ENCODE measurements around the gene RPAP3. TPM values are rescaled to one million over a fixed set of nuclear protein-coding genes. Genes with fewer than 3 reads are reported as not detected.

The RPAP3 gene
- total RNA-seq, 1 donor from 2014 or later = 39.6 TPM

DNA sequence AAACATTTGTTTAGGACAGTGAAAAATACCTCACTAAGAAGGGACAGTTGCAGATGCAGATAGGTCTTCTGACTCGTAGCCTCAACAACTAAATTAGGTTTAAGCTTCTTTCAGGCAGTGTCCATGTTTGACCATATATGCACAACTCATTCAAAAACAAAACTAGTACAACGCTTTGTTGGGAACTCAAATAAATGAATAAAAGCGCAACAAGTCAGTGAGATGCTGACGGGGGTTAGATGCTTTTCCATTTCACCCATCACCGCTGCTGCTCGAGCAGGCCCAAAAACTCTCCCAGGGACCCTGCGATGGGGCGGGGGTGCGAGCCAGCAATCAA, 633 bp downstream of the RPAP3 start:
- TF ChIP-seq, protein P1, sequence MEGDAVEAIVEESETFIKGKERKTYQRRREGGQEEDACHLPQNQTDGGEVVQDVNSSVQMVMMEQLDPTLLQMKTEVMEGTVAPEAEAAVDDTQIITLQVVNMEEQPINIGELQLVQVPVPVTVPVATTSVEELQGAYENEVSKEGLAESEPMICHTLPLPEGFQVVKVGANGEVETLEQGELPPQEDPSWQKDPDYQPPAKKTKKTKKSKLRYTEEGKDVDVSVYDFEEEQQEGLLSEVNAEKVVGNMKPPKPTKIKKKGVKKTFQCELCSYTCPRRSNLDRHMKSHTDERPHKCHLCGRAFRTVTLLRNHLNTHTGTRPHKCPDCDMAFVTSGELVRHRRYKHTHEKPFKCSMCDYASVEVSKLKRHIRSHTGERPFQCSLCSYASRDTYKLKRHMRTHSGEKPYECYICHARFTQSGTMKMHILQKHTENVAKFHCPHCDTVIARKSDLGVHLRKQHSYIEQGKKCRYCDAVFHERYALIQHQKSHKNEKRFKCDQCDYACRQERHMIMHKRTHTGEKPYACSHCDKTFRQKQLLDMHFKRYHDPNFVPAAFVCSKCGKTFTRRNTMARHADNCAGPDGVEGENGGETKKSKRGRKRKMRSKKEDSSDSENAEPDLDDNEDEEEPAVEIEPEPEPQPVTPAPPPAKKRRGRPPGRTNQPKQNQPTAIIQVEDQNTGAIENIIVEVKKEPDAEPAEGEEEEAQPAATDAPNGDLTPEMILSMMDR (IDR thresholded peaks at IDR 0.05; ENCODE audit: unreplicated experiment) = no peak
- peak overlapping the region; percentile 93 for H3K4me3 Mint-ChIP-seq
- H3K36me3 Mint-ChIP-seq = peaks cover 5% of the 10 kb centered on the region
- no peaks in the 10 kb centered on the region for H3K9me3 Mint-ChIP-seq
- H3K4me1 Mint-ChIP-seq = peaks cover 35% of the 10 kb centered on the region
- DNase-seq (ENCODE audit: low spot score in 2 of 2, unreplicated experiment in 2 of 2) = no peak
- peak overlapping the region; percentile 68 for H3K27ac Mint-ChIP-seq
- no peaks in the 10 kb centered on the region for H3K27me3 Mint-ChIP-seq (ENCODE audit: low read depth)

DNA sequence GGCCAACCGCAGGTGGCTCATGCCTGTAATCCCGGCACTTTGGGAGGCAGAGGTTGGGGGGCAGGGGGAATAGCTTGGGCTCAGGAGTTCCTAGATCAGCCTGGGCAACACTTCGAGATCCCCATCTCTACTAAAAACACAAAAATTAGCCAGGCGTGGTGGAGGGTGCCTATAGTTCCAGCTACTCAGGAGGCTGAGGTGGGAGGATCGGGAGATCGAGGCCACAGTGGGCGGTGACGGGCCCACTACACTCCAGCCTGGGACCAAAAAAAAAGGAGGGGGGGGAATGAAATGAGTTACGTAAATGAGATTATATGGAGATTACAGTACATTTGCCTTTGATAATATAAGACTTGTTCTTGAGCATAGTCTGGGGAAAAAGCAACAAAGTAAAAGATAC, 1.1 kb downstream of the RPAP3 start:
- H3K9me3 Mint-ChIP-seq = no peaks in the 10 kb centered on the region
- peaks cover 35% of the 10 kb centered on the region for H3K4me1 Mint-ChIP-seq
- TF ChIP-seq, protein P1 (IDR thresholded peaks at IDR 0.05; ENCODE audit: unreplicated experiment) = no peak
- peaks cover 5% of the 10 kb centered on the region for H3K36me3 Mint-ChIP-seq
- DNase-seq (ENCODE audit: low spot score in 2 of 2, unreplicated experiment in 2 of 2) = no peak
- peak overlapping the region; percentile 68 for H3K27ac Mint-ChIP-seq
- no peaks in the 10 kb centered on the region for H3K27me3 Mint-ChIP-seq (ENCODE audit: low read depth)
- H3K4me3 Mint-ChIP-seq = peak overlapping the region; percentile 93

DNA sequence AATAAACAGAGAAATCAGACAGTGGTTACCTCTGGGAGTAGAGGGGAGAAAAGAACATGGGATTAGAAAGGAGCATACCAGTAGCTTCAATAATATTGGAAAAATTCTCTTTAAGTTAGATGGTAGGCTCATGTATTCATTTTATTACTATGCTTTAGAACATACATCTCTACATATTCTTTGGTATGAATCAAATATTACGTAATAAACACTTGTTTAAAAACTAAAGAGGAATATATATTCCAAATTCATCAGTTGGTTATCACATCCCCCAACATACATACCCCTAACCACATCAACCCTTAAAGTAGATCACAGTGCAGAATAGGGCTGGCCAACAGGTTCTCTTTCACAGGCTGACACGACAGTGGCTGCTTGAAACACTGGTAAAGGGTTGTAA, 5.6 kb downstream of the RPAP3 start:
- H3K27me3 Mint-ChIP-seq (ENCODE audit: low read depth) = no peaks in the 10 kb centered on the region
- peaks cover 15% of the 10 kb centered on the region for H3K4me1 Mint-ChIP-seq
- no peak overlapping the region for H3K4me3 Mint-ChIP-seq
- no peak overlapping the region for H3K27ac Mint-ChIP-seq
- TF ChIP-seq, protein P1 (IDR thresholded peaks at IDR 0.05; ENCODE audit: unreplicated experiment) = no peak
- no peaks in the 10 kb centered on the region for H3K9me3 Mint-ChIP-seq
- peaks cover 18% of the 10 kb centered on the region for H3K36me3 Mint-ChIP-seq
- no peak for DNase-seq (ENCODE audit: low spot score in 2 of 2, unreplicated experiment in 2 of 2)

DNA sequence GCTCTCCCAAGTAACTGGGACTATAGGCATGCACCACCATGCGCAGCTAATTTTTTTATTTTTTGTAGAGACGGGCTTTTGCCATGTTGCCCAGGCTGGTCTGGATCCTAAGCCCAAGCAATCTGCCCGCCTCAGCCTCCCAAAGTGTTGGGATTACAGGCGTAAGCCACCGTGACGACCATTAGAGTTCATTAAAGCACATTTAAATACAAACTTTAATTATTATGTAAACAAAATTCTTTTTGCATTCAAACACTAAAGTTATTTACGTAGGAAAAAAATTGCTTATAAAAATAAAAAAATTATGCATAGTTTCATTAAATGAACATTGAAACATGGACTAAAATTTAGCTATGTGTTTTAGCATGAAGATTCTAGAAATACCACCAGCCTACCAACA, 7.2 kb downstream of the RPAP3 start:
- H3K36me3 Mint-ChIP-seq = peaks cover 28% of the 10 kb centered on the region
- H3K4me3 Mint-ChIP-seq = no peak overlapping the region
- H3K27ac Mint-ChIP-seq = no peak overlapping the region
- no peaks in the 10 kb centered on the region for H3K27me3 Mint-ChIP-seq (ENCODE audit: low read depth)
- TF ChIP-seq, protein P1 (IDR thresholded peaks at IDR 0.05; ENCODE audit: unreplicated experiment) = no peak
- no peaks in the 10 kb centered on the region for H3K9me3 Mint-ChIP-seq
- H3K4me1 Mint-ChIP-seq = peaks cover 4% of the 10 kb centered on the region
- DNase-seq (ENCODE audit: low spot score in 2 of 2, unreplicated experiment in 2 of 2) = no peak

DNA sequence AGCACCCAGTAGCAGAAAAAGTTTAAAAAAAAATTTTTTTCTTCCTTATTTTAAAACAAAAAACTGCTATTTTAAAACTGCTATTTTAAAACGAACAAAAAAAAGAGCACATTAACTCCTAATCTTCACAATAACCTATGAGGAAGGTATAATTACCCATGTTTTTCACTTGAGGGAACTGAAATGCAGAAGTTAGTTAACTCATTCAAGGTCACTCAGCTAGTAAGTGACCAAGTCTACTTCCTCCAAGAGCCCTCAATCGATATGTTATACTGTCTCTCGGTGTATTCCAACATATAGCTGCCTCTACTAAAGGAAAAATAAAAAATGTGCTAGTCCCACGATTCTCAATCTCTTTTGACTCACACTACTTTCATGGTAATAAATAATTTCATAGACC, 7.8 kb downstream of the RPAP3 start:
- H3K27ac Mint-ChIP-seq = no peak overlapping the region
- peaks cover 34% of the 10 kb centered on the region for H3K36me3 Mint-ChIP-seq
- no peaks in the 10 kb centered on the region for H3K4me1 Mint-ChIP-seq
- no peaks in the 10 kb centered on the region for H3K27me3 Mint-ChIP-seq (ENCODE audit: low read depth)
- TF ChIP-seq, protein P1 (IDR thresholded peaks at IDR 0.05; ENCODE audit: unreplicated experiment) = no peak
- no peaks in the 10 kb centered on the region for H3K9me3 Mint-ChIP-seq
- DNase-seq (ENCODE audit: low spot score in 2 of 2, unreplicated experiment in 2 of 2) = no peak
- no peak overlapping the region for H3K4me3 Mint-ChIP-seq

DNA sequence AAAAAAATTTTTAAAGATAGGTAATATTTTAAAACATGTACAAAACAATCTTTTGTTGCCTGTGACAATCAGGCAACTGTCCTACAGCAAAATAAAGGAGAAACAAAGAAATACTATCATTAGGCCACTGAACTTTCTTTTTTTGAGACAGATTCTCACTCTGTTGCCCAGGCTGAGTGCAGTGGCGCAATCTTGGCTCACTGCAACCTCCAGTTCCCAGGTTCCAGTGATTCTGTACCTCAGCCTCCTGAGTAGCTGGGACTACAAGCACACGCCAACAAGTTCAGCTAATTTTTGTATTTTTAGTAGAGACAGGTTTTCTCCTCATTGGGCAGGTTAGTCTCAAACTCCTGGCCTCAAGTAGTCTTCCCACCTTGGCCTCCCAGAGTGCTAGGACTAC, 16.6 kb downstream of the RPAP3 start:
- H3K9me3 Mint-ChIP-seq = peaks cover 9% of the 10 kb centered on the region
- DNase-seq (ENCODE audit: low spot score in 2 of 2, unreplicated experiment in 2 of 2) = no peak
- no peak overlapping the region for H3K27ac Mint-ChIP-seq

More for the DNA sequence above, 16.6 kb downstream of the RPAP3 start:
- Mint-ChIP-seq H3K27me3 (ENCODE audit: low read depth) (no peaks in the 10 kb centered on the region), H3K36me3 (peaks cover 36% of the 10 kb centered on the region), H3K4me1 (no peaks in the 10 kb centered on the region), H3K4me3 (no peak overlapping the region)
- TF ChIP-seq, protein P1 (IDR thresholded peaks at IDR 0.05; ENCODE audit: unreplicated experiment) = no peak

All from mesothelial cell of epicardium (in vitro differentiated cells).